Loucy (cell line): ENCODE data around the gene WWOX.

Source experiments
- H2AFZ ChIP-seq: fragments of 200-600 bp; sonication (generic); 2 replicates; pipeline ENCODE4 v1.6.0; 2016; ENCODE audit warnings: antibody characterized with exemption, mild to moderate bottlenecking, low read length, moderate library complexity
- H3F3A ChIP-seq: fragments of 200-600 bp; 2 replicates; pipeline ENCODE4 v1.6.0; 2016; ENCODE audit warnings: antibody characterized with exemption, low read depth, mild to moderate bottlenecking
- H3K27me3 ChIP-seq: fragments of 200-600 bp; sonication (generic); 2 replicates; pipeline ENCODE4 v1.6.1; 2014; ENCODE audit warnings: low read length, mild to moderate bottlenecking; ENCODE audit not compliant: insufficient read depth, poor library complexity, severe bottlenecking
- H3K36me3 ChIP-seq: fragments of 200-600 bp; sonication (generic); 2 replicates; pipeline ENCODE4 v1.6.1; 2016; ENCODE audit warnings: low read length; ENCODE audit not compliant: insufficient read depth
- H3K4me1 ChIP-seq: fragments of 200-600 bp; sonication (generic); 2 replicates; pipeline ENCODE4 v1.5.1; 2014; ENCODE audit warnings: low read length, mild to moderate bottlenecking; ENCODE audit not compliant: insufficient read depth, poor library complexity, severe bottlenecking
- H3K4me2 ChIP-seq: fragments of 200-600 bp; sonication (generic); 2 replicates; pipeline ENCODE4 v1.6.0; 2014; ENCODE audit warnings: antibody characterized with exemption, low read length, low read depth, mild to moderate bottlenecking; ENCODE audit not compliant: poor library complexity, severe bottlenecking
- H3K4me3 ChIP-seq: fragments of 200-600 bp; sonication (generic); 2 replicates; pipeline ENCODE4 v1.5.1; 2014; ENCODE audit warnings: low read length, mild to moderate bottlenecking, mixed read lengths; ENCODE audit not compliant: poor library complexity, severe bottlenecking
- H3K79me2 ChIP-seq: fragments of 200-600 bp; sonication (generic); 2 replicates; pipeline ENCODE4 v1.6.1; 2014; ENCODE audit warnings: low read length; ENCODE audit not compliant: insufficient read depth
- H3K9ac ChIP-seq: fragments of 200-600 bp; sonication (generic); 2 replicates; pipeline ENCODE4 v1.6.0; 2014; ENCODE audit warnings: mild to moderate bottlenecking, low read depth, low read length, moderate library complexity; ENCODE audit not compliant: poor library complexity, severe bottlenecking
- H3K9me2 ChIP-seq: fragments of 200-600 bp; sonication (generic); replicated peaks from 2 replicates; pipeline ENCODE4 v1.6.1; 2016; ENCODE audit warnings: low read depth, low read length, mixed read lengths
- H3K9me3 ChIP-seq: fragments of 200-600 bp; sonication (generic); 2 replicates; pipeline ENCODE4 v1.6.1; 2014; ENCODE audit warnings: mild to moderate bottlenecking, antibody characterized with exemption, low read length, low read depth; ENCODE audit not compliant: insufficient read depth
- H4K20me1 ChIP-seq: fragments of 200-600 bp; sonication (generic); 2 replicates; pipeline ENCODE4 v1.6.0; 2014; ENCODE audit warnings: antibody characterized with exemption, low read length, mild to moderate bottlenecking; ENCODE audit not compliant: insufficient read depth, poor library complexity, severe bottlenecking
- CTCF ChIP-seq: fragments of 200-600 bp; sonication (generic); conservative IDR thresholded peaks from 2 replicates; pipeline ENCODE4 v1.5.1; 2014; ENCODE audit warnings: mild to moderate bottlenecking, antibody characterized with exemption, low read length
- EZH2phosphoT487 ChIP-seq: fragments of 200-600 bp; IDR thresholded peaks from 2 replicates; pipeline ENCODE4 v1.6.1; 2018; ENCODE audit warnings: antibody characterized with exemption, mild to moderate bottlenecking, moderate library complexity, borderline replicate concordance

The WWOX gene

GRCh38 chr16:78897299-78897698 lies 797.8 kb downstream of the WWOX start:
- H4K20me1 ChIP-seq: no peaks in the 10 kb centered on the region
- H3K27me3 ChIP-seq: no peaks in the 10 kb centered on the region
- H3K4me1 ChIP-seq: no peaks in the 10 kb centered on the region
- H3F3A ChIP-seq: no peaks in the 10 kb centered on the region
- no peaks in the 10 kb centered on the region for H3K9me3 ChIP-seq
- no peak overlapping the region for H2AFZ ChIP-seq
- no peaks in the 10 kb centered on the region for H3K79me2 ChIP-seq
- H3K4me3 ChIP-seq: no peak overlapping the region
- no peak overlapping the region for H3K9ac ChIP-seq
- H3K4me2 ChIP-seq: no peak overlapping the region
- H3K36me3 ChIP-seq: no peaks in the 10 kb centered on the region
- no peaks in the 10 kb centered on the region for H3K9me2 ChIP-seq
- no peak for TF ChIP-seq CTCF
- TF ChIP-seq EZH2phosphoT487: no peak

GRCh38 chr16:78900044-78900811 lies 800.8 kb downstream of the WWOX start:
- Histone ChIP-seq H3K9ac (no peak overlapping the region), H3K27me3 (no peaks in the 10 kb centered on the region), H3K4me3 (no peak overlapping the region), H2AFZ (no peak overlapping the region), H4K20me1 (no peaks in the 10 kb centered on the region), H3K36me3 (no peaks in the 10 kb centered on the region), H3K4me2 (no peak overlapping the region), H3K9me3 (no peaks in the 10 kb centered on the region), H3K4me1 (peaks cover 4% of the 10 kb centered on the region), H3K9me2 (no peaks in the 10 kb centered on the region), H3K79me2 (no peaks in the 10 kb centered on the region), H3F3A (no peaks in the 10 kb centered on the region)
- TF ChIP-seq CTCF (no peak), EZH2phosphoT487 (no peak)

- Histone ChIP-seq H3K9ac (no peak overlapping the region), H3K4me2 (no peak overlapping the region), H3K9me2 (no peaks in the 10 kb centered on the region), H2AFZ (no peak overlapping the region), H3K4me1 (peaks cover 4% of the 10 kb centered on the region), H3K4me3 (no peak overlapping the region), H3K36me3 (no peaks in the 10 kb centered on the region), H3F3A (no peaks in the 10 kb centered on the region), H3K27me3 (no peaks in the 10 kb centered on the region), H3K9me3 (no peaks in the 10 kb centered on the region), H3K79me2 (no peaks in the 10 kb centered on the region), H4K20me1 (no peaks in the 10 kb centered on the region)
- no peak for TF ChIP-seq EZH2phosphoT487
- TF ChIP-seq CTCF: no peak
These were observed 801.5 kb downstream of the WWOX start for GRCh38 chr16:78900966-78901365.
